Measurements from ENCODE around the gene ACOT11.

ACOT11 gene

DNA sequence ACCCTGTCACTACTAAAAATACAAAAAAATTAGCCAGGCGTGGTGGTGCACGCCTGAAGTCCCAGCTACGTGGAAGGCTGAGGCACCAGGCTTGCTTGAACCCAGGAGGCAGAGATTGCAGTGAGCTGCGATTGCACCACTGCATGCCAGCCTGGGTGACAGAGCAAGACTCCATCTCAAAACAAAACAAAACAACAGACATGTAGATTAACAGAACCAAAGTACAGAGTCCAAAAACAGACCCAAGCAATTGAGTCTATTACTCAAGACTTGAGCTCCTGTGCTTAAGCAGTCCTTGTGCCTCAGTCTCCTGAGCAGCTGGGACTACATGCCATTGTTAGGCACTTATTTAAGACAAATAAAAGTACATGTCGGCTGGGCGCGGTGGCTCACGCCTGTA is 9.5 kb upstream of the ACOT11 start:
- no peak for DNase-seq

DNA sequence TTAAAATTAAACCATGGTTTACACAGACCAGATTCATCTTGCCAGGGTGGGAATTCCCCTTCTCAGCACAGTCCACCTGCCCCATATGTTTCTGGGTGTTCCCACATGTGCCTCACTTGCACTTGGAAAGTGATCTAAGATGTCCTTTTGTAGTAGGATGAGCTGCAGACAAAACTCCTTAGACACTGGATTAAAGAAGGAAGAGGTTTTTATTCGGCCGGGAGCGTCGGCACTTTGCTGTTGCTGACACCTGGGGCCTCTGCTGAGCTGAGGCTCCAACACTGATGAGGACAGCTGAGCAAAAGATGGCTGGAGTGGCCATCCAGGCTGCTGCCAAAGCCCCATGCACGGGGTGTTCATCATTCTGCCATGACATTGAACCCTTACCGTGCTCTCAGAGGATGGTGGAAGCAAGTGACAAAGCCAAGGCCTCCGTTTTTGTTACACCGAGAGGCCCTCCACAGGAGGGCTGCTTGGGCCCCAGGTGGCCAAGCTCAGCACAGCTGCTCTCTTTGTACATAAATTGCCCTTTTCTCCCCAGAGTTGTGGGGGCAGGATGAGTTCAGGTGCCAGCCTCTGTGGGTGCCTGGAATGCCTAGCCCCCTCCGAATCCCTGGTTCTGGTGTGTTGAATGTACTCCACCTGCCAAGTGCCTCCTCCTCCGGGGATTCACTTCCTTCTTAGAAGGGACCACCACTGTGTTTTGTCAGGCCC is 7.3 kb upstream of the ACOT11 start:
- DNase-seq: no peak

DNA sequence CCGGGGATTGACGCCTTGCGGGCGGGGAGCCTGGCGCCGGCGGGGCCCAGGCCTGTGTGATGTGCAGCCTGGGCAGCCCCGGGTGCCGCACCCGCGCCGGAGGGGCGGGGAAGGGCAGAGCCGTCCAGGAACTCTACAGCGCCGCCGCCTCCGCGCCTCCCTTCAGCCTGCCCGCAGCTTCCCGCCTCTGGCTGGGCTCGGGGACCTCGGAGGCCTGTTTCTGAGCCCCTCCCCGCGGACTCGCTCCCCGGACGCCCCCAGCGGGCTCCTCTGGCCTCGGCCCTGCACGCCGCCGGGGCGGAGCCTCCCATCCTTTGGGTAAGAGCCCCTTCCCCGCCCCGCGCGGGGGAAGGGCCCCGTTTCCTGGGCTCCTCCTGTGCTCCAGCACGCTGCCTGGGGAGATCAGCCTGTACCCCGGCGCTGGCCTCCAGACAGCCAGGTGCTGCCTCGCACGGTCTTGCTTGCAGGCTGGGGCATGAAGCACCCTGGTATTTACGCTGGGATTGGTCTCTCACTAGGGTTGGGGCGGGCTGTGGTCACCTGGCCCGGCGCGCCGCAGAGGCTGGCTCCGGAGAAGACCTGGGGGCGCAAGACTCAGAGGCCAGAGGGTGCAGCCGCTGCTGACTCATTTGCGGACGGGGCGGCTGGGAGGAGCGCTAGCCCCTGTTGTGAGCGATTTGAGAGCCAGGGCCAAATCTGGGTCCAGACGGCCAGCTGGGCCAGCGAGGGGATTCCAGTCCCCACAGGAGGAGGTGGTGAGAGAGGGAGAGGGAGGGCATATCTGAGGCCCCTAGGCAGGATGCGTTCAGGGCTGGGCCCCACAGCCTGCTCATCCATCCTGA is 5.7 kb upstream of the ACOT11 start:
- DNase-seq: peak; percentile 90

DNA sequence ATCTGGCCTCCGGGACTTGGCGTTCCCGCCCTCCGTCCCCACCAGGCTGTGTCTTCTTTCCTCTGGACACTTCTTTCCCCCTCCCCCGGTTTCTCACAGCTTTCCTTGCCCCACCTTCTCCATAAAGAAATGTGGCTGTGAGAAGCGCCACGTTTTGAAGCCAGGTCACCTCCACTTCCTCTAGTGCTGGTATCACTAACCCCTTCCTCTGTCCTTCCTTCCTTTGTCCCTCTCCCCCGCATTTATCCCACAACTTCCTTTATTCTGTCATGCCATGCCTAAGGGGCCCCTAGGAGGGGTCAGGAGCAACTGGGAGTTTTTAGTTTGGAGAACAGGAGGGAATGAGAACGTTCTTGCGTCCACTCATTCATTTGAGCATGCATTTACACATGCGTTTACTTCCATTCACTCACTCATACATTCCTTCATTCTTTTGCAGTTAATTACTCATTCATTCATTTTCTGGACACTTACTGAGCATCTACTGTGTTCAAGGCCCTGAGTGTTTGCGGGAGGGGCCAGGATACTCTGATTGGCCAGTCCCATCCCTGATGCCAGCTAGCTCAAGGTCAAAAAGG is 5.0 kb upstream of the ACOT11 start:
- DNase-seq: no peak

DNA sequence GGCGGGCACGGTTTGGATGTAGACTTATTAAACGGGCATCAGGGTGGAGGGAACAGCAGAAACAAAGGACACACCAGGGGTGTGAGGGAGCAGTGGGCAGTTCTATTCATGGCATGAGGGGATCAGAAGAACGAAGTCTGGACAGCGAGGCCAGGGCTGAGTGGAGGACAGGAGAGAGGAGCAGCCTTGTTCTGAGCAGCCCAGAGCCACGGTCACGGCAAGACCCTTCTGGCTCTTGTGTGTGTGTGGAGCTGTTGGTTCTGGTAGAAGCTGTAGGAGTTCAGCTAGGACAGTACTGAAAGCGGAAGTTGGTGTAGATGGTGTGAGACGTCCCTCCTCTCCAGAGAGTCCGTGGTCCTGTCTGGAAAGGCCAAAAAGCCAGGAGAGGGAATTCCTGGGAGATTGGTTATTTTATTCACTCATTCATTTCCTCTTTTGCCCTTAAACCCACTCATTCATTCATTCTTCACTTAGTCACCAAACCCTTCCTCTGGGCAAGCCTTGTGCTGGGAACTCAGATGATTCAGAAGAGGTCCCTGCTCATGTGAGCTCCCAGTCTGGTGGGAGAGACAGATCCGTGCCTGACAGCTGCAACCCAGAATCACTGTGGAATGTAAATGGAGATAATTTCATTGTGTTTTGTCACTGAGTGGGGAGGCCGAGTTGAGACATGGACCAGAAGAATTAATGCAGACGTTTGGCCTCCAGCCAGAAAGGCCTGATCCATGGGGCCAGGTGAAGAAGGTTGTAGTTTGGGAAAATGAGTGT is 4.1 kb upstream of the ACOT11 start:
- peak; percentile 82 for DNase-seq

DNA sequence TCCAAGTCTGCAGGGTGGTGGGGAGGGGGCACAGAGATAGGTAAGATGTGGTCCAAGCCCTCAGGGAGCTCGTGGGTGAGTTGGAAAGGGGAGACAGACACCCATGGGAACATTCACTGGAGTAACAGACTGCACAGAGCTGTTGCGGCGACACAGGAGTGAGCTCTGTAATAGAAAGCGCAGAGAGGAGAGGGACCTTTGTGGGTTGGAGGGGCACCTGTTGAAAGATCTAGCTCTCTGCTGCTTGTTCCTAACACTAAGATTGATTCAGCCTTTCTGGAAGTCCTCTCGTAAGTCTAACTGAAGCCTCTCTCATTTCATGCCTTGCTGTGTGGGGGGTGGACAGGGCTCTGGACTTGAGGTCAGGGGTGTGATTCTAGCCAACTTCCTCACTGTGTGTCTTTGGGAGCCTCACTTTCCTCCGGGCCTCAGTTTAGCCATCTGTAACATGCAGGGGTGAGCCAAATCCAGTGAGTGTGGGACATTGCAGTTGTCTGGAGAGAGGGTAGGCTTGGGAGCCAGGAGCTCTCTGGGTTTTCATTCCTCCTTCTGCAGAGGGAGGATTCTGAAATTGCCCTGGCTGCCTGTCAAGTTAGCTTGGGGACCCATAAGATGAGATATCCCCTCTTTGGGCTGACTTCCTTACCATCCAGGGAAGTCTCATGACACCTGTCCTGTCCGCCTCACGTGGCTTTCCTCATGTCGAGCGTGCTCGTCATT is 2.0 kb upstream of the ACOT11 start:
- no peak for DNase-seq

DNA sequence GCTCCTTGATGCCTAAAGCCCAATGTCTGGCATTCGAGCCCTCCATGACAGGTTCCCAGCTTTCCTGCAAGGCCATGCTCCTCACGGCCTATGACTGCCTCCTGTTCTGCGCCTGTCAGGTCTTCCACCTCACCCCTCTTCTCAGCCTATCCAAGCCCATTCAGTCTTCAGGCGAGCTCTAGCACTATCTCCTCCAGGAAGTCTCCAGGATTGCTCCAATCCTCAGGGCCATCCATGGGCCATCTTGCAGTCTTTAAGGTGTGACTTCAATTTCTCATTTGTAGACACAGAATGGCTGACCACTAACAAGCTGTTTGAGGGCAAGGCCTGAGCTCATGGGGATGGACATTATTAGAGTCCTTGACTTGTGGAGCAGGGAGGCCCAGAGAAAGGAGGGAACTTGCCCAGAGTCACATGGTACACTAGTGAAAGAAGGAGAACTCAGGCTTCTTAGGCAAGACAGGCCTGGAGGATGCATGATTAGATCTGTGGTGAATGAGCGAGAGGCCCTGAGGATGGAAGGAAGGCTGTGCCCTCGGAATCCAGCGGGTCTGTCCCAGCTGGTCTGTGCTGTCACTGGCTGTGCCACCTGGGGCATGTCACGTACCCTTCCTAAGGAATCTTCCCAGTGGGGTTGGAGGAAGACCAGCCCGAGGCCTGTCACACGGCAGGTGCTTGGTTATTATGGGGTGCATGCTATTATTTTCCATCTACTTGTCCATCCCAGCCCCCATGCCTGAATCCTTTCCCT is 1.2 kb upstream of the ACOT11 start:
- no peak for DNase-seq

DNA sequence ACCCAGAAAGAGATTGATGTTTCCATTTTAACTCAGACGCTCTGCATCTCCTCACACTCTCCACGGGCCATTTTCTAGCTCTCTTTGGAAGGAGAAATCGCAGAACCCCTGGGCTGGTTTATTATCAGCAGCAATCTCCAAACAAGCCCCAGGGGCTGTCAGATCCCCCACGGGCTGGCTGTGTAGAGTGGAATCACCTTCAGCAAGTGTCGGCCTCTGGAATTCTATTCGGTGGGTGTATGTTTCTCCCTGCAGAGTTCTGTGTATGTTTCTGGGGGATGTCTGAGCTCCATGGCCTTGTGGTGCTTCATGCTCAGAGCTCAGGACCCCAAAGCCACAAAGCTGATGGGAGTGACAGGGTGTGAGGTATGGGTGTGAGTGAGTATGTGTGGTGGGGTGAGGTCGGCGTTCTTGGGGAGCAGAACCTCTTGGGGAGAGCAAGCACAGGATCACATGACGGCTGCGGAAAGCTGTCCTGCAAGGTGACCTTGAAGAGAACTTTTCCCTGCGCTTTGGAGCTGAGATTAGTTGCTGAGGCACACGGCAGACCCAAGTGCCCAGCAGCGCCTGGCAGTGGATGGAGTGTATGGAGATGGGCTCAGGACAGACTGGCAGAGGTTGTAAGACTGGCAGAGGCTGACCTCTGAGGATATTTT is 489 bp downstream of the ACOT11 start:
- DNase-seq: no peak

DNA sequence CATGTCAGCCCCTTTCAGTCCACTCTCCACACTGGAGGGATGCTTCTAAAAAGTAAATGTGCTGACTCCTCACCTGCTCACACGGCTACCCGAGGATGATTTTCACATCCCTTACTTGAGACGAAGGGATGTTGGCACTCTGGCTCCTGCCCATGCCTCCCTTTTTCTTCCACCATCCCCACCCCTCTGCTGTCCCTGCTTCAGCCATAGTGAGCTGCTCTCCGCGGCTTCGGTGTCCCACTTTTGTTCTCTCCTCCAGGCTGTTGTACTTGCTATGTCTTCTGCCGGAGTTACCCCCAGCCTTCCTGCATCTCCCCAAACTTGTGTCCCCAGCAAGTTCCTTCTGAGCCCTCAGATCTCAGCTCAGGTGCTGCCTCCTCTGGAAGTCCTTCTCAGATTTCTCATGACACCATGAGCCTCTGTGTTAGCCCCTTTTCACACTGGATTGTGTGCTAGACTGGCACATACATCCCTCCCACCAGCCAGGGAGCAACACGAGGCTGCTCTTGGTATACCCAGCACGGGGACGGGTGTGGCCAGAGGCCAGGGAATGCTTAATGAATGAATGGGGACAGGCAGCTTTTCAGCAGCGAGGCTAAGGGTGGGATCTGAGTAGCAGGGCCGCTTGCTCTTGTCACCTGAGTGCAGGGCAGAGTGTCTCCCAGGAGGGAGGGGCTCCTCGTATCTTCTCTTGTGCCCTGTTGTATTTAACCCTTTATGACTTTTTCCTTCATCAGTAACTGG is 1.3 kb downstream of the ACOT11 start:
- DNase-seq: no peak

DNA sequence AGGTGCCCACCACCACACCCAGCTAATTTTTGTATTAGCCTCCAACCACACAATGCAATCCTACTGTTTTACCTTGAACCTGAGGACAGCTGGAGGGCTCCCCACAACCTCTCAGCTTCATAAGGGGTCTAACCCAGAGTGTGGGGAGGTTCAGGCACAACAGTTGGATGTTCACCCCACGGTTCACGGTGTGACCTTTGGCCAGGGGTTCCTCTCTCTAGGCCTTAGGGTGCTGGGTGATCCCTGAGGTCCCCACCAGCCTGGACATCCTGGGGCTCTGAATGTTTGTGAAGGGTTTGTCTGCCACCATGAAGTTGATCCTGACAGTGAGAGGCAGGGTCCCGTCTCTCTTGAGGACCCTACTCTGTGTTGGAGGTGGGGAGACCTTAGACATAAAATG is 3.9 kb downstream of the ACOT11 start:
- no peak for DNase-seq

DNA sequence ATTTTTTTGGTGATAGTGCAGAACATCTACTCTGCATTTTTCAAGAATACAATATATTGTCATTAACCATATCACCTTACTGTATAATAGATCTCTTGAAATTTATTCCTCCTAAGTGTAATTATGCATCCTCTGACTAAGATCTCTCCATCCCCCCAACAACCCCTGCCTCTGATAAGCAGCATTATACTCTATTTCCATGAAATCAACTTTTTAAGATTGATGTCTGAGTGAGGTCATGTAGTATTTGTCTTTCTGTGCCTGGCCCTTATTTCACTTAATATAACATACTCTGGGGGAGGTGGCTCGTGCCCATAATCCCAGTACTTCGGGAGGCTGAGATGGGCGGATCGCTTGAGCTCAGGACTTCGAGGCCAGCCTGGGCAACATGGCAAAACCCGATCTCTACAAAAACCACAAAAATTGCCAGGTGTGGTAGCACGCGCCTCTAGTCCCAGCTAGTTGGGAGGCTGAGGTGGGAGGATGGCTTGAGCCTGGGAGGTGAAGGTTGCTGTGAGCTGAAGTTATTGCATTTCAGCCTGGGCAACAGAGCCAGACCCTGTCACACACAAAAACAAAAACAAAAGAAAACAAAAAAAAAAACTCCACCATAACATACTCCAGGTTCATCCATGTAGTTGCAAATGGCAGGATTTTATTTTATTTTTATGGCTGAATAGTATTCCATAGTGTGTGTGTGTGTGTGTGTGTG is 5.7 kb downstream of the ACOT11 start:
- no peak for DNase-seq

DNA sequence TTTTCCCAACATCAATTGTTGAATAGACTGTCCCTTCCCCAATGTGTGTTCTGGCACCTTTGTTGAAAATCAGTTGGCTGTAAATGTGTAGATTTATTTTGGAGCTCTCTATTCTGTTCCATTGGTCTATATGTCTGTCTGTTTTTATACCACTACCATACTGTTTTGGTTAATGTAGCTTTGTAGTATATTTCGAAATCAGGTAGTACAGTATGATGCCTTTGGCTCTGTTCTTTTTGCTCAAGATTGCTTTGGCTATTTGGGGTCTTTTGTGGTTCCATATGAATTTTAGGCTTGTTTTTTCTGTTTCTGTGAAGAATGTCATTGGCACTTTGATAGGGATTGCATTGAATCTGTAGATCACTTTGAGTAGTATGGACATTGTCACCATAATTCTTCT is 8.1 kb downstream of the ACOT11 start:
- no peak for DNase-seq

DNA sequence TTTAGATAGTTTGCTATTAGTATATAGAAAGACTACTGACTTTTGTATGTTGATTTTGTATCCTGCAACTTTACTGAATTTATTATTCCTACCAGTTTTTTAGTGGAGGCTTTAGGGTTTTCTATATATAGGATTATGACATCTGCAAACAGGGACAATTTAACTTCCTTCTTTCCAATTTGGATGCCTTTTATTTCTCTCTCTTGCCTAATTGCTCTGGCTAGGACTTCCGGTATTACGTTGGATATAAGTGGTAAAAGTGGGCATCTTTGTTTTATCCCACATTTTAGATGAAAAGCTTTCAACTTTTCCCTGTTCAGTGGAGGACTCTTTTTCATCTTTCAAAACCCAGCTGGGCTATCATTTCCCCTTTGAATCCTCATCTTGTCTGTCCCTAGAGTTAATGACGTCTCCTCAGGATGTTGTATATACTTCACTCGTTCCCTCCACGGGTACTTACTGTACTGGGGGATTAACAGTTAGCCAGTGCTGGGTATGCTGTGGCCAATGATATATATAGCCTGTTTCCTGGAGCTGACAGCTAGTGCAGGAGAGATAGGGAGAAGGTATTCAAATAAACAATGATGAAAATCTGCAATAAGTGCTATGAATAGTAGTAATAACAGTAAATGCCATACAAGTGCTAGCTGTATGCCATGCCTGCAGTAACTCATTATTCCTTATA is 9.8 kb downstream of the ACOT11 start:
- no peak for DNase-seq

DNA sequence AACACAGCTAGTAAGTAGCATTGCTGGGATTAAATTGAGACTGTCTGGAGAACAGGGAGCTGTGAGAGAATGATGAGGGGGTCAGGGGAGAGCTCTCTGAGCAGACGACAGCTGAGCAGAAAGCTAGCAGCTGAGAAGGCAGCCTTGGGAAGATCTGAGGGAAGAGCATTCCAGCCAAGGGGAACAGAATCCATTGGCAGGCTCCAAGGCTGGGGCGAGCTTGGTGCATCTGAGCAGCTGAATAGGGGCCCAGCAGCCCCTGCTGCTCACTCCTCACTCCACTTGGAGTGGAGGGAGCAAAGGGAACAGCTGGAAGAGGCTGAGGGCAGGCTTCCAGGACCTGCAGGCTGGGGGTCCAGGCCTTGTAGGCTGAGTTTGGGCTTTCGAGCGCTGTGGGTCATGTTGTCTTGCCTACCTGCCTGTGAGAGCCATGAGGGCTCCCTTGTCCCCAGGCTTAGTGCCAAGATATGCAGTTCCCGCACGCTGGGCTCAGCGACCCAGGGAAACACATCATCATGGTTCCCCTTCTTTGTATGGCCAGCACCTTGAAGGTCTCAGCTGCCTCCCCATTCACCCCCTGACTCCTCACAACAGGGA is 10.5 kb downstream of the ACOT11 start:
- no peak for DNase-seq

DNA sequence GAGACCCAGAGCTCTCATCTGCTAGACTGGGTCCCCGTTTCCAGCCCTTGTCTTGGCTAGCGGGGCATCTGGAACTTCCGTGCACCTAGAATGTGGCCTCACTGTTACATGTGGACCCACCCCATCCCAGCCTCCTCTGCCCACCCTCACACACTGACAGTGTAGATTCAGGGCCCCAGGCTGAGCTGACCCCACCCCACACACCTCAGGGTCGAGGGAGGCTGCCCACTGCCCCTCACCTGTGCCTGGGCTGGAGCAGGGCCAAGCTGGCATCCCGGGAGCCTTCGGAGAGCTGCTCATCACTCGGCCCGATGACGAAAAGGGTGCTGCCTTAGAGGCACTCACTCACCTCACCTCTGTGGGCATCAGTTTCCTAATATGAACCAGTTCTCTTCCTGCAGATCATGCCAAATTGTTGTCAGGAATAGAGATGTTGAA is 11.1 kb downstream of the ACOT11 start:
- DNase-seq: no peak

DNA sequence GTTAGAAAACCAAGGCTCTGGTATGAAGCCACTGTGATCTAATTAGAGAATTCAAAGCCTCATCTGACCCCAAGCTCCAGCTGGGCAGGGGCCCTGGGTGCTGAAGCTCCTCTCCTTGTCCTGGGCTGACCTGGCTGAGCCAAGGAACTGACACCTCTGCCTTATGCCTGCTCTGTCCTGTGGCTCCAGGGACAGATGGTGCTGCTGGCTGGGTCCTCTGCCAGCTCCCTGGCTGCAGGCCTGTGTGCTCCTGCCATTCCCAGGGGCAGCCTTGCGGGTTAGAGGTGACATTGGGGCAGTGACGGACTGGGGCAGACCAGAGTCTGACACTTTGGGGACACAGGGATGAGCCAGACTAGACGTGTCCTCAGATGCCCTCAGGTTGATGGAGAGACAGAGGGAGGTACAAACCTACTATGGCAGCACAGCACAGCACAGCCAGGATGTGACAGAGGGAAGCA is 11.8 kb downstream of the ACOT11 start:
- no peak for DNase-seq

DNA sequence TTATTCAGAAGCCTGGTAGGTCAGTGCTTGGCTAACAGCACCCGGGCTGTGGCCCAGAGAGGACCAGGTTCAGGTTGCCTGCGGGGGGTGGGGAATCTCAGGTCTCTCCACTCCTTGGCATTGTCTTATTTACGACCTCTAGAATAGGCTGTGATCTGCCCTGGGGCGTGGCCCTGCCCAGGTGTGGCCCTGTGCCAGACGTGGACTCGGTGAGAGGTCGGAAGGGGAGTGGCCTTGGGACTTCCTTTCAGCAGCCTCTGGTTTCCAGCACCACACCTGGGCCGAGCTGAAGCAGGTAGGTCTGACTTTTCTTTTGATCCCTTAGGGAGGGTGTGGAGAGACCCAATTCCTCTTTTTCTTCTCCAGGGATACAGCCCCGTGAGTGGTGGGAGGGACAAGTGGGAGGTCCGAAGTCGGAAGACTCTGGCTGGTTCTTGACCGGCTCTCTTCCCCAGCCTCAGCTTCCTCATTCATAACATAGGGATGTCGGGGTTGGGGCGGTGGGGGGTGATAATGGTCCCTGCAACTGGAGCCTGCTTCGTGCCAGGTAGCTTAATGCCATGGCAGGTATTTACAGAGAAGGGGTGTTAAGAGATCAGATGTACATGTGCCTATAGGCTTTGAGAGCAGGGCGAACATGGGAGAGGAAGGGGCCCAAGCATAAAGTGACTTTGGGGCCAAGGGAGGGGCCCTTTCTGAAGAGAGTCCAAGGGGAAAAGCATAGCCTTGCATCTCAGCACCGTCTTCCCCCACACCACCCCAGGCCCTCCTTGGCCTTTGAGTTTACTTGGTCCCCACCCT is 16.5 kb downstream of the ACOT11 start:
- peak; percentile 76 for DNase-seq

DNA sequence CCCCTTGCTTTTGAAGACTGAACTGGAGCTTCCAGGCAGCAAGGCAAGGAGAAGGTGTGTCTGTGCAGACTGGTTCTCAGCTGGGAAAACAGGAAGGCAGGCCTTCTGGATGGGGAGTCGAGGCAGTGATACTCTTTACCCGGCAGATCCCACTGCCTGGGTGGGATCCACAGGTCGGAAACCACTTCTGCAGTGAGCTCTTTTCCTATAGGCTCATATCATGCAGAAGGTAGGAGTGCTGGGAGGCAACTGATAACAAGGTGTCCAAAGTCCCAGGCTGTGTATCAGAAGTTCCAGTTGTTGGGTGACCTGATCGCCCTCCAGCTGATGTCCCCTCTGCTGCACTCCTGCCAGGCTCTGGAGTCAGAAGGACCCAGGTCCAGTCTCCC is 17.1 kb downstream of the ACOT11 start:
- DNase-seq: no peak
